K562 (cell line): ENCODE results near the gene ATRNL1. TPM values are rescaled to one million over a fixed set of nuclear protein-coding genes. Genes with fewer than 3 reads are reported as not detected.

Source experiments
- ATAC-seq: fragments of 200-7000 bp; cut with Tn5 transposase; 3 replicates; pipeline ENCODE4 v1.9.1; 2020; ENCODE audit warnings: moderate library complexity
- BruUV-seq: library from RNA; stranded (reverse); fragments of 400-500 nt; replicated peaks from 2 replicates; lab custom pipeline; 2021; lab: Mats Ljungman, UMichigan
- CTCF ChIA-PET: fragments of 300-600 bp; formaldehyde crosslinking; extraction: SDS; loops from one replicate; lab custom pipeline; 2021; ENCODE audit warnings: low intra/inter-chr PET ratio; lab: Yijun Ruan, JAX
- POLR2A ChIA-PET: fragments of 300-600, 350-650 bp; sonication (Branson Sonifier 250); formaldehyde crosslinking; extraction: SDS; loops from one replicate; lab custom pipeline; 2021; ENCODE audit warnings: antibody characterized with exemption, inconsistent platforms; lab: Yijun Ruan, JAX
- DNase-seq, 4 experiments: peaks; one replicate each; pipeline versions ENCODE4 v3.0.0 to v3.0.0-alpha.2; 2011 to 2018; ENCODE audit warnings: low spot score in 3 of 4, mixed read lengths in 3 of 4; ENCODE audit errors: extremely low read depth in 1 of 4
- FAIRE-seq: peaks from 2 replicates; lab custom pipeline; 2011; peaks lifted over from hg19 to GRCh38; lab: Jason Lieb, UNC
- H2AFZ ChIP-seq: 2 replicates; pipeline ENCODE4 v1.6.0; 2011; ENCODE audit warnings: low read depth, low read length, control low read depth, inconsistent platforms
- H3K27ac ChIP-seq: fragments of 200-600 bp; 3 replicates; pipeline ENCODE4 v1.8.0; 2011; ENCODE audit warnings: low read depth, mild to moderate bottlenecking, control low read depth, inconsistent platforms, low read length, moderate library complexity, mixed read lengths; ENCODE audit errors: extremely low read depth
- H3K27me3 ChIP-seq, 2 experiments: fragments of 300-600 bp in 1 of 2; 2 replicates in 1 of 2; 3 replicates in 1 of 2; pipeline versions ENCODE4 v1.6.0 to v1.8.0; 2011; ENCODE audit warnings: inconsistent platforms in 2 of 2, low read length in 2 of 2, mild to moderate bottlenecking in 1 of 2, mixed read lengths in 1 of 2, moderate library complexity in 1 of 2; ENCODE audit not compliant: control insufficient read depth in 2 of 2, insufficient read depth in 2 of 2
- H3K36me3 ChIP-seq: fragments of 300-600 bp; 3 replicates; pipeline ENCODE4 v1.8.0; 2011; ENCODE audit warnings: mild to moderate bottlenecking, low read length, inconsistent platforms; ENCODE audit not compliant: control insufficient read depth, insufficient read depth
- H3K4me1 ChIP-seq, 2 experiments: fragments of 200-600 bp in 1 of 2; replicated peaks in 1 of 2; 2 replicates in 1 of 2; 3 replicates in 1 of 2; pipeline versions ENCODE4 v1.5.1 to v1.8.0; 2011; ENCODE audit warnings: inconsistent platforms in 2 of 2, low read length in 2 of 2, mild to moderate bottlenecking in 1 of 2, mixed read lengths in 1 of 2, moderate library complexity in 1 of 2; ENCODE audit not compliant: control insufficient read depth in 2 of 2, insufficient read depth in 2 of 2
- H3K4me2 ChIP-seq: 2 replicates; pipeline ENCODE4 v1.6.1; 2011; ENCODE audit warnings: low read length, control low read depth, inconsistent platforms, mixed read lengths; ENCODE audit not compliant: insufficient read depth
- H3K4me3 ChIP-seq: fragments of 200-600 bp; sonication (generic), shearing (Covaris generic); 2 replicates; pipeline ENCODE4 v1.5.1; 2016; ENCODE audit warnings: control low read depth, inconsistent platforms
- H3K79me2 ChIP-seq: fragments of 200-600 bp; 3 replicates; pipeline ENCODE4 v1.8.0; 2011; ENCODE audit warnings: low read length, inconsistent platforms; ENCODE audit not compliant: control insufficient read depth, insufficient read depth
- H3K9ac ChIP-seq, 2 experiments: 2 replicates each; pipeline versions ENCODE4 v1.6.0 to v1.6.1; 2011; ENCODE audit warnings: low read depth in 2 of 2, low read length in 2 of 2, control low read depth in 1 of 2, inconsistent platforms in 1 of 2, mild to moderate bottlenecking in 1 of 2, mixed read lengths in 1 of 2; ENCODE audit not compliant: insufficient read depth in 1 of 2
- H3K9me1 ChIP-seq: one replicate; pipeline ENCODE4 v1.6.0; 2011; ENCODE audit warnings: inconsistent platforms, mild to moderate bottlenecking, low read length, moderate library complexity; ENCODE audit not compliant: control insufficient read depth, insufficient read depth
- H3K9me3 ChIP-seq: replicated peaks from 2 replicates; pipeline ENCODE4 v1.5.1; 2011; ENCODE audit warnings: low read depth, low read length, inconsistent platforms; ENCODE audit not compliant: control insufficient read depth, insufficient read depth
- H4K20me1 ChIP-seq: replicated peaks from 2 replicates; pipeline ENCODE4 v1.6.1; 2011; ENCODE audit warnings: low read length, inconsistent platforms, mixed read lengths; ENCODE audit not compliant: control insufficient read depth, insufficient read depth
- ETS1 ChIP-seq: conservative IDR thresholded peaks from 2 replicates; pipeline ENCODE4 v1.6.1; 2011; ENCODE audit warnings: low read depth, mild to moderate bottlenecking, low read length; ENCODE audit not compliant: control insufficient read depth
- GABPA ChIP-seq: fragments of 200-800 bp; sonication (Bioruptor generic); conservative IDR thresholded peaks from 2 replicates; pipeline ENCODE4 v1.6.1; 2016; ENCODE audit warnings: low read depth, missing genetic modification characterization, missing compliant biosample characterization
- KAT7 ChIP-seq: sonication (generic); formaldehyde crosslinking; IDR thresholded peaks from 2 replicates; pipeline ENCODE4 v1.8.0; 2022; ENCODE audit warnings: missing genetic modification reagents, mild to moderate bottlenecking, borderline replicate concordance
- KAT8 ChIP-seq: fragments of 450-650 bp; IDR thresholded peaks from 2 replicates; pipeline ENCODE4 v1.6.1; 2016; ENCODE audit warnings: low read depth, mild to moderate bottlenecking
- MCM3 ChIP-seq: fragments of 450-650 bp; IDR thresholded peaks from 2 replicates; pipeline ENCODE4 v1.6.1; 2016
- SNIP1 ChIP-seq: fragments of 450-650 bp; IDR thresholded peaks from 2 replicates; pipeline ENCODE4 v1.7.1; 2017; ENCODE audit warnings: low read depth, mild to moderate bottlenecking
- ZFX ChIP-seq: sonication (generic); formaldehyde crosslinking; IDR thresholded peaks from 2 replicates; pipeline ENCODE4 v1.8.0; 2022; ENCODE audit warnings: mild to moderate bottlenecking, missing genetic modification reagents, moderate library complexity
- ZNF699 ChIP-seq: fragments of 250-450 bp; sonication (Bioruptor Pico); IDR thresholded peaks from 2 replicates; pipeline ENCODE4 v1.8.0; 2021; ENCODE audit warnings: mild to moderate bottlenecking, moderate library complexity; ENCODE audit not compliant: insufficient replicate concordance
- ZNF778 ChIP-seq: fragments of 450-650 bp; formaldehyde crosslinking; IDR thresholded peaks from 2 replicates; pipeline ENCODE4 v1.4.0; 2020; ENCODE audit warnings: mild to moderate bottlenecking, moderate library complexity
- WGBS: fragments of 100-300 bp; shearing (Covaris generic); methylation state at CpG from one replicate; pipeline ENCODE4 v1.1.6; 2016; ENCODE audit warnings: low coverage, mixed read lengths; ENCODE audit not compliant: insufficient coverage; ENCODE audit errors: missing lambda C conversion rate; 5-methylcytosine and 5-hydroxymethylcytosine counted together
- in situ Hi-C: fragments of 300-500 bp; cut with MboI; formaldehyde crosslinking; loops from 4 replicates; pipeline ENCODE4 v1.15.0; 2018; ENCODE audit warnings: inconsistent platforms, mixed read lengths
- intact Hi-C: fragments of 100-400 bp; cut with micrococcal nuclease; formaldehyde crosslinking; loops from 2 replicates; pipeline ENCODE4 v1.14.2; 2022
- polyA plus RNA-seq, 8 experiments: library from polyadenylated mRNA; depleted of rRNA in 4 of 8; stranded (reverse) in 5 of 8; unstranded in 3 of 8; fragments of >200 nt; fragmentation: Nextera tagmentation in 2 of 8; fragmentation: Illumina TruSeq in 1 of 8; extraction: Ambion mirVana in 2 of 8; extraction: Trizol in 1 of 8; gene quantifications; 2 replicates each; pipeline versions ENCODE4 v1.2.1 to v1.2.3, GENCODE V29; 2011 to 2014; ENCODE audit warnings: inconsistent platforms in 1 of 8, missing spikeins in 1 of 8
- total RNA-seq, 7 experiments: library from RNA; depleted of rRNA in 6 of 7; stranded (reverse); fragments of >200 nt in 6 of 7; fragmentation: Illumina TruSeq in 2 of 7; extraction: Trizol in 2 of 7; gene quantifications; 2 replicates each; pipeline versions ENCODE4 v1.2.1 to v1.2.3, GENCODE V29; 2011 to 2021; ENCODE audit warnings: low replicate concordance in 1 of 7
- TF ChIP-seq, protein P1 (sequence below): fragments of 450-650 bp; formaldehyde crosslinking; conservative IDR thresholded peaks from 2 replicates; pipeline ENCODE4 v1.4.0; 2022; ENCODE audit warnings: mild to moderate bottlenecking, missing genetic modification characterization

ATRNL1 gene
- total and polyA plus RNA-seq, 9 of the 15 experiments (the other 6 are each of a cell fraction or from before 2014, with no cell fraction given) = 0.18 TPM; not detected in 8

GRCh38 chr10:115909962-115910731 is 817.0 kb downstream of the ATRNL1 start:
- Histone ChIP-seq H3K9ac (no peak overlapping the region), H3K9me1 (no peaks in the 10 kb centered on the region), H3K4me3 (no peak overlapping the region), H3K27me3 (no peaks in the 10 kb centered on the region), H3K4me2 (no peak overlapping the region), H2AFZ (no peak overlapping the region), H3K4me1 (no peaks in the 10 kb centered on the region), H3K9me3 (no peaks in the 10 kb centered on the region), H4K20me1 (no peaks in the 10 kb centered on the region), H3K79me2 (no peaks in the 10 kb centered on the region), H3K27ac (no peak overlapping the region), H3K36me3 (no peaks in the 10 kb centered on the region)
- no peak for ATAC-seq
- DNase-seq = no peak
- BruUV-seq = no TSS peak
- 0% methylated on average over 3 of the region's 4 CpGs for WGBS
- CTCF ChIA-PET = no interaction called here
- TF ChIP-seq SNIP1 (no peak), GABPA (no peak), KAT8 (no peak), ETS1 (no peak), MCM3 (no peak), ZNF699 (CRISPR knock-in tag) (no peak), ZNF778 (CRISPR knock-in tag) (no peak), KAT7 (no peak), ZFX (CRISPR knock-in tag) (no peak)
- TF ChIP-seq, protein P1, sequence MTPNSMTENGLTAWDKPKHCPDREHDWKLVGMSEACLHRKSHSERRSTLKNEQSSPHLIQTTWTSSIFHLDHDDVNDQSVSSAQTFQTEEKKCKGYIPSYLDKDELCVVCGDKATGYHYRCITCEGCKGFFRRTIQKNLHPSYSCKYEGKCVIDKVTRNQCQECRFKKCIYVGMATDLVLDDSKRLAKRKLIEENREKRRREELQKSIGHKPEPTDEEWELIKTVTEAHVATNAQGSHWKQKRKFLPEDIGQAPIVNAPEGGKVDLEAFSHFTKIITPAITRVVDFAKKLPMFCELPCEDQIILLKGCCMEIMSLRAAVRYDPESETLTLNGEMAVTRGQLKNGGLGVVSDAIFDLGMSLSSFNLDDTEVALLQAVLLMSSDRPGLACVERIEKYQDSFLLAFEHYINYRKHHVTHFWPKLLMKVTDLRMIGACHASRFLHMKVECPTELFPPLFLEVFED (CRISPR knock-in tag) = no peak
- POLR2A ChIA-PET = no interaction called here
- no peak for FAIRE-seq
- intact Hi-C loops = no loop called here
- in situ Hi-C loops = no loop called here
